Bone marrow (tissue), 2 donors: ENCODE results near the gene RAB5A.
"Not testable (repeated sequence)": the region's sequence is repeated elsewhere in the genome, so short reads cannot be mapped to it uniquely, and the experiment has no call there.

Source experiments
- DNase-seq, 2 donors: peaks; one replicate each; lab custom pipeline; 2025; lab: John Stamatoyannopoulos, UW

The RAB5A gene, protein sequence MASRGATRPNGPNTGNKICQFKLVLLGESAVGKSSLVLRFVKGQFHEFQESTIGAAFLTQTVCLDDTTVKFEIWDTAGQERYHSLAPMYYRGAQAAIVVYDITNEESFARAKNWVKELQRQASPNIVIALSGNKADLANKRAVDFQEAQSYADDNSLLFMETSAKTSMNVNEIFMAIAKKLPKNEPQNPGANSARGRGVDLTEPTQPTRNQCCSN

DNA sequence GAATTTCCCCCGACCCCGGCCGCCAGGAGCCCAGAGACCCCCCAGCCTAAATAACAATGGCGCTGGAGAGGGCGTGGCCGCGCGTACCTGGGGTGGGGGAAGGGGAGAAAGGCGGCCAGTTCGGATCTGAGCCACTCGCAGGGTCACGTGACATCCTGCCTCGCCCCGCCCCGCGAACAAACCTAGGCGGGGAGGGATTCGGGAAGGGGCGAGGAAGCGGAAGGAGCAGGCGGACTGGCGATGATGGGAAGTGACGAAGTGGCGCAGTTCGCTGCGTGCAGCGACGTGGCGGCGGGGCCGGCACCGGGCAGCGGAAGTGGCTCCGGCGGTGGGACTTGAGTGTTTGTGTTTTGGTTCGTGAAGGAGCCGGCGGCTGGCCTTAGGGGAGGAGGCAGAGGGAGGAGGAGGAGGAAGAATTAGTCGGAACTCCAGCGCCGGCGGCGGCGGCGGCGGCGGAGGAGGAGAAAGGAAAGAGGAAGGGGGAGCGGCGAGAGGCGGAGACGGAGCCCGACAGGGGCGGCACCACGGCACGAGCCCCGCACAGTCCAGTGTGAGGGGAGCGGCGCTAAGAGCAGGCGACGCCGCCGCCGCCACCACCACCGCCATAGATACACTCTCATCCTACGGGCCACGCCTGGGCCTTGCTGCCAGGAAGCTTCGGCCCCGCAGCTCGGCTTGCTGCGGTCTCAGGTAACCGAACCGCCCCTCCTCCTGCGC lies at the start of gene RAB5A:
TSS of gene RAB5A (plus strand) at position 266 of the 717 bp plus-strand sequence. CDS start 3,802 bp downstream, outside the sequence.
- peak; percentile 86 to 99 for DNase-seq

DNA sequence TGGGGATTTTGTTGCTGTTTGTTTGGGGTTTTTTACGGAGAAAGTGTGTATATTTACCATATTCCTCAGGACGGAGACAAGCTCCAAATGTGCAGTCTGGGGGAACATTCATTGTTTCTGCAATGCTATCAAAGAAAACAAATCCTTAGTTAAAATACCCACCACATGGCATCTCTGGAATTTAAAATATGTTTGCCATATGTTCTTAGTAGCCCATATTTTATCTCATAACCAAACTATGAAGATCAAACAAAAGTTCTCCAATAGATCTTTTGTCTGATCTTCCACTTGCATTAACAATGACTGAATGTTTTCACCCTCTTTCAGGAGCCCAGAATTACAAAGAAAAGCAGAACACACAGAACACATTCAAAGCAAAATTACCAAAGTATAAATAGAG lies 48.2 kb upstream of the RAB5A start:
- no peak for DNase-seq

DNA sequence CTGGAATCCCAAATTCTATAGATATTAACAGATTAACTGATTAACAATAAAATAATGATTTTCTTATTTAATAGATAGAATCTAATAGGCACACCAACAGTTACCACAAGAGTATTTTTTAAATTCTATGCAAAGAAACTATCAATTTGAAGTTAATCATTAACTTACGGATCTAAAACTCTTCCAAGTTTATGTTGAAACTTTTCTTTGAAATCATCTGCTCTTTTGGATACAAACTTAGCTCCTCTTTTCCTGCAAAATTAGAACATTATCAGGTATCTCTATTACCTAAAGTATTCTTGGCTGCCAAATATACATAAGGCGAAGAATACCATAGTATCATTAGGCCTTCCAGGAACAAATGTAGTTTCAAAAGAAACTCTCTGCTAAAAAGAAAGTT lies 47.6 kb upstream of the RAB5A start:
- no peak for DNase-seq

DNA sequence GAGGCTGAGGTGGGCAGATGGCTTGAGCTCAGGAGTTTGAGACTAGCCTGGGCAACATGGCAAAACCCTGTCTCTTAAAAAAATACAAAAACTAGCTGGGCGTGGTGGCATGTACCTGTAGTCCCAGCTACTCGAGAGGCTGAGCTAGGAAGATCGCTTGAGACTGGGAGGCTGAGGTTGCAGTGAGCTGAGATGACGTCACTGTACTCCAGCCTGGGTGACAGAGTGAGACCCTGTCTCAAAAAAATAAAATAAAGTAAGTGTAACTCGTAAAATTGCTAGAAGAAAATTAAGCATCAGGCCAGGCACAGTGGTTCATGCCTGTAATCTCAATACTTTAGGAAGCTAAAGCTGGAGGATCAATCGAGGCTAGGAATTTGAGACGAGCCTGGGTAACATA lies 47.1 kb upstream of the RAB5A start:
- DNase-seq = not testable (repeated sequence)

DNA sequence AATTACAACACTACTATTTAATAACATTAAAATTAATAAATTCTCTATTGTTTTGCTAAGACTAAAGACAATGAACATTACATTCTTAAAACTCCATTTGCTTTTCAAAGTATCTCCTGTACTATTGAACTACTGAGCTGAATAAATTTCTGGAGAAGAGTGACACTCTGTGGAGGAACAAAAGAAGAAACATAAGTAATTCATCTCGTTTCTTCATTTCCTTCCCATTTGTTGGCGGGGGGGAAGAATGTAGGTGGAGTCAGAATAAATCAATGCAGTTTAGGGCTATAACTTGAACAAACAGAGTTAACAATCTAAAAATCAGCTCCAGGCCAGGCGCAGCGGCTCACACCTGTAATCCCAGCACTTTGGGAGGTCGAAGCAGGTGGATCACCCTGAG lies 45.6 kb upstream of the RAB5A start:
- no peak for DNase-seq

DNA sequence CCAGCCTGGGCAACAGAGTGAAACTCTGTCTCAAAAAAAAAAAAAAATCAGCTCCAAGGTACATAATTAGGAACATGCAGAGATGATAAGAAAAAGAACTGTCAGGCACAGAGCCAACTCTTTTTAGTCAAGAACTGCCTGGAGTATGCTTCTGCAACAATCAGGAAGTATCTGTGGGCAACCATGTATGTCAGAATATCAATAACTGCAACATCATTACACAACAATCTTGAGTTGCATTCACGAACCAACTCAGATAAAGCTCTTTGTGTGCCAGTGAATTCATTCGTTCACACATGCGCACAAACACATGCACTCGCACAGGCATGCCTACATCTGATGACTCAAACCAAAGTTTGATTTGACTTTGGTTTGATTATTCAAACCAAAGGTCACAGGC lies 45.0 kb upstream of the RAB5A start:
- no peak for DNase-seq

DNA sequence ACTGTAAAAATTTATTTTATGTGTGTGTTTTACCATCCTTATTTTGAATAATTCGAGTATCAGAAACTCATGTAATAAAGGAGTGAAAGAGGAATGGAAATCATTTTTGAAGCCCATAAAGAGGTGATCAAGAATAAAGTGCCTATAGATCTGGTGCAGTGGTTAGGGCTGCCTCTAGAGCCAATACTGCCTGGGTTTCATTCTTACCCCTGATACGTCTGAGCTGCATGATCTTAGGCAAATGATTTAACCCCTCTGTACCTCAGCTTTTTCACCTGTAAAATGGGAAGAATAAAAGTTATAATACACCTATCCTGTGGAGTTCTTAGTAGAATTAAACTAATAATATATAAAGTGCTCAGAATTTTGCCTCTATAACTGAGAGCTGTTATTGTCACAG lies 43.2 kb upstream of the RAB5A start:
- DNase-seq = no peak

DNA sequence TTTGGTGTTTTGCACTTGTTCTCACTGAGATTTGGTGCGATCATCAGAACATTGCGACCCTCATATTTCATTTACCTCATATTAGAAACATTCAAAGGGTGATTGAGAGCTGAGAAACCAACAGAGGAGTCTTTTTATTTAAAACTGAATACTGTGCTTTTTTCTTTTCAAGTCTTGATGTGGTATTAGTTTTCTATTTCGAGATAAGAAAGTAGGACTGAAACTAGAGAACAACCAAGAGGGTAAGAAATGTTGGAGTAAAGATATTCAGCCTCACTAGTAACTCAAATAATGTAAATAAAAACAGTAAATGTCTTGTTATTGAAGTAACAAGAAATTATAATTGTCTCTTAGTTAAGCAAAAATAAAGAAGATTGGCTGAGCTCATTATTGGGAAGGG lies 39.4 kb upstream of the RAB5A start:
- DNase-seq = no peak

DNA sequence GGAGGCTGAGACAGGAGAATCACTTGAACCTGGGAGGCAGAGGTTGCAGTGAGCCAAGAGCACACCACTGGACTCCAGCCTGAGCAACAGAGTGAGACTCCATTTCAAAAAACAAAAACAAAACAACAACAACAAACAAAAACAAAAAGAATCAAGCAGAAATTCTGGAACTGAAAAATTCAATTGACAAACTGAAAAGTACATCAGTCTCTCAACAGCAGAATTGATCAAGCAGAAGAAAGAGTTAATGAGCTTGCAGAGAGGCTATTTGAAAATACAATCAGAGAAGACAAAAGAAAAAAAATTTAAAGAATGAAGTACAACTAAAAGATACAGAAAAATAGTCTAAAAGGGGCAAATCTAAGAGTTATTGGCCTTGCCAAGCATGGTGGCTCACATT lies 35.4 kb upstream of the RAB5A start:
- no peak for DNase-seq

DNA sequence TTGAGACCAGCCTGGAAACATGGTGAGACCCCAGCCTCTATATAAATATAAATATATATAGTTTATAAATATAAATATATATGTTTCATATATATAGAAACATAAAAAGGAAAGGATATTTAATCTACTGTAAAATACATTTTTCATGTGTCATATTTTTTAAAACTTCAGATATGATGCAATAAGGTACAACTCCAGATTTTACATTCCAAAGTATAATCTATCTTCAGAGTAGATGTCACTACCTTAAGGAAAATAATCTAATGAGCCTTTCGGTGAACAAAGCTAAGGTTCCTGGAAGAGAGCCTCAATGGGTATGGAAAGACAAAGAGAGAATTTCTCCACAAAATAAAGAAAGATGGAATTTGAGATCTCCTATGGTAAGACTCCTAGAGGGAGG lies 29.7 kb upstream of the RAB5A start:
- no peak for DNase-seq

DNA sequence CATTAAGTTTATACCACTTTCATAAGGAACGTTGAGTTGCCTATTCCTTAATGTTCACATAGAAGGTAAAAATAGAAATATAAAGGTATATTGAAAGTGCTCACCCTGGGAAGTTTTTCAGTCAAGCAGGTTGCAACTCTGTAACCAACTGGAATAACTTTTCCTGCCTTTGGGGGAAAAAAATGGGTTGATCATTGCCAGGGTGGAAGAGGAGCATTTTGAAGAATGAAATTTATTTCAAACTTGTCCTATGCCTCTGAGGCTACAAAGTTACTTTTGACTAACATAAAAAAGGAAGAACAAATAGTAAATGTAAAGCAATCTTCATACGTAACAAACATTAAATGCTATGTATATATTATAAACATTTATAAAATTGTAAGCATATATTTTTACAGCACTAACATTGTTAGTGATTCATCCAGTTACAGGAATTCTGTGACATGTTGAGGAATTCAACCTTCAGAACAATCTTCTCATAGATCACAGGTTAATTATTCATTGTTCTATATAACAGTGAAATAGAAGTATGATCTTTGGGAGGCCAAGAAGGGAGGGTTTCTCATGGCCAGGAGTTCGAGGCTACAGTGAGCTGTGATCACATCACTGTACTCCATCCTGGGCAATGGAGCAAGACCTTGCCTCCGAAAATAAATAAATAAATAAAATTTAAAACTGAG lies 26.4 kb upstream of the RAB5A start:
- DNase-seq = no peak

DNA sequence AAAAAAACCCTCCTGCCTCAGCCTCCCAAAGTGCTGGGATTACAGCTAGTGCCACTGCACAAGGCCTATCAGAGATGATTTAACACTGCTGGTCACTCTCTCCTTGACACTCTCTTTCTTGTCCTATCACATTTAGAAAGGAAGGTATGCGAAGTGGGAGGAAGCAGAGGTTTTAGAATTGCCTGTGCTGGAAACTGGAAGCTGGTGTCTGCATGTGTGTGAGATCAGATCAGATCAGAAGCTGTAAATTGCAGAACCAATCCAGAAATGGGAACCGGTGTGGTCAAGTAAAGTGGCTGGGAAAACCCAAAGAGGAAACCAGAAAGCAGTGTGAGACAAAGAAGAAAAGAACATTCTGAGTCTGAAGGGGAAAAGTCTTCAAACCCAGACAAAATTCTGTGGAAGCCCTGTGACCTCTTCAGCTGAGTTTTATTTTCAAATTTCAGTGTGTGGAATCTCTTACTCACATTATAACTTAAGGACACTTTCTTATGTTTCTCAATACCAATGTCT lies 15.7 kb upstream of the RAB5A start:
- DNase-seq = peak; percentile 15 to 89

DNA sequence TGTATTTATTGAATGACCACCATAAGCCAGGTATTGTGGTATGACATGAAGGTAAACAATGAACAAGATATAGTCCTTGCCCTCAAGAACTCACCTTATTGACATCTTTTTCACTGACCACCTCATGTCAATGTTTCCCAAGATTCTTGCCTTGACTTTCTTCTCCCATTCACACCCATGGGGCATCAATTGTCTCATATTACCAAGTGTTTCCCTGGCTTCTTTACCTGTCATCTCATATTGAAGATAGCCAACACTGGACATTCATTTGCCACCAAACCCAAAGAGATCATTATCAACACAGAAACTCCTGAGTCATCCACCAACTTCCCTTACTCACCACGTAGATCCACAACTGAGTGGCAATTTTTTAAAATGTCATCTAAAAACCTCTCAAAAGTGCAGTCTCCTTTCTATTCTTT lies 15.1 kb upstream of the RAB5A start:
- peak in 1 of 2 donors; percentile 25 for DNase-seq

DNA sequence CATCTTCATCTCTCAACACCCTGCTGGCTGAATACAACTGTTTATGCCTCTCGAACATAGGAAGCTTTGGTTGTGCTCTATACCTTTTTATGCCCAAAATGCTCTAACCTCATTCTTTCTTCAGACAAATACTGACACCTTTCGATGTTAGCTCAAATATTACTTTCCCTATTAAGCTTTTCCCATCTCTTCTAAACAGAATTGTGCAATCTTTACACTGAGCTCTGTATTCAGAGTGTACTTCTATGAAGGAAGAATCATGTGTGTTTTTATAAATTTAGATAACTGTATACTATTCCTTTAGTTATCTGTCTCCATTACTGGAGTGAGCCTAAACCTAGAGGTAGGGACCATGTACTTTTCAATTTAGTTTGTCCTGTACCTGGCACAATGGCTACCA lies 14.5 kb upstream of the RAB5A start:
- no peak for DNase-seq

DNA sequence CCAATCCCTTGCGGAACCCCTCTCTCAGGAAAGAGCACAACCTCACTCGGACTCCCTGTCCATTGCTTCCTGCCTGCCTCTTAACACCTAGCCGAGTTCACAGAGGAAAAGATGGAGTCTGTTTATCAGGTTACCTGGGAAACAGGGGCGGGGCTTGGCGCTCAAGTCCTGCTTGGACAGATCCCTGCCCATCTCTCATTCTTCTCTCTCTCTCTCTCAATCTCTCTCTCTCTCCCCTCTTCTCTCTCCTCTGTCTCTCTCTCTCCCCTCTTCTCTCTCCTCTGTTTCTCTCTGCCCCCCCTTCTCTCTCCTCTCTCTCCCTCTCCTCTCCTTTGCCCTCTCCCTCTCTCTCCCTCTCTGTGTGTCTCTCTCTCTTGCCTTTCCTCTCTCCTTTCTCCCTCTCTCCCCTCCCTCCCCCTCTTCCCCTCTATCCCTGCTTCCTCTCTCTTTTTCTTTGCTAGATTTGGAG lies 12.8 kb upstream of the RAB5A start, which contains the start of gene EFHB:
TSS of gene EFHB (minus strand) at position 120 of the 469 bp plus-strand sequence. CDS start 199 bp downstream, outside the sequence.
- no peak for DNase-seq

DNA sequence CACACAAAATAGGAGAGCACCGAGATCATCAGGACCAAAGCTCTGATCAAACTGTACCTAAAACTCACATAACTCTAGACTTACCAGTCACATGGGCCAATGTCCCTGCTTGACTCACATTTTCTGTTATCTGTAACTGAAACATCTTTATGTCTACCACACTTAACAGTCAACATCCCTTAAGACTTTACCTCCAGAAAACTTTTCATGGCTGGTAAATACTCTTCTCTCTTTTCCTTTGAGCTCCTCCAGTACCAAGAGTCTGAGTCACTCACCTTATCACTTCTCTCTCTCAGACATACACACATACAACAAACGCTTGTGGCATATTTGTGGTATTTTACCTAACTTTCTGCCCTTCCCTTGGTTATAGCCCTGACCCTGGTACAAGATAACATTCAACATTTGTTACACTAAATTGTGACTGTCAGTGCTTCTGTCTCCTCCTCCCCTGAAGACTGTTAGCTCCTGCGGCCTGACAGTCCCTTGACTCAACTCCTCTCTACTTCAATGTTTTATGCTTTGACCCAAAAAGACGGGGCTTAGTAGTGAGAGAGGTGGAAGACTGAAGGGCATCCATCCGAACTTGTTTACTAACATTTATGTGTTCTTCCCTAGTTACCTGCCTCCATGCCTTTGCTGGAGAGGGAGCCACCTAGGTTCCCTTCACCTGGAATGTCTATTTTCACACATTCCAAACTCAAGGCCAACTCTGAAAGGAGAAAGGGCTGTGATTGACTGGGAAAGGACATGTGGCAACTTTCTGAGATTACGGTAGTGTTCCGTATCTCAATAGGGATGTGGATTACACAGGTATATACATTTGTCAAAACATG lies 9.2 kb upstream of the RAB5A start:
- DNase-seq = no peak

DNA sequence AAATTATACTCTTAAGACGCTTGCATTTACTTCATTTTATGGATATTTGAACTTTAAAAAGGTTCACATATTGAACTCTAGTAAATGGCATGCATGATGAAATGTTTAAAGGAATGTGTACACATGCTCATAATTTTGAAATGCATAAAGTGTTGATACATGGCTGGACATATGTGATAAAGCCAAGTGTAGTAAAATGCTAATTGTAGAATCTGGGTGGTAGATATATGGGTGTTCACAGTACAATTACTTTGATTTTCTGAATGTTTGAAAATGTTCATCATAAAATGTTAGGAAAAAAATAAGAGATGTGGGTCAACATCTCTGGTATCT lies 8.6 kb upstream of the RAB5A start:
- DNase-seq = no peak

DNA sequence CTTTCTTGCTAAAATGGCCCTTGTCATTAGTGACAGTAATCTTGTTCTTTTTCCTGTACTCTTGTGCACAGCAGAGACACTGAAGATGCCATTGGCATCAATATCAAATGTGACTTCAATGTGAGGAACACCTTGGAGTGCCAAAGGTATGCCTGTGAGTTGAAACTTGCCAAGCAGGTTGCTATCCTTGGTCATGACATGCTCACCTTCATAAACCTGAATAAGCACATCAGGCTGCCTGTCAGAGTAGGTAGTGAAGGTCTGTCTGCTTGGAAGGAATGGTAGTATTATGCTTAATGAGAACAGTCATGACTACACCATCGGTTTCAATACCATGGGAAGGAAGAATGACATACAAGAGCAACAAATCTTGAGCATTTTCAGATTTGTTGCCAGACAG lies 6.3 kb upstream of the RAB5A start:
- DNase-seq = no peak

DNA sequence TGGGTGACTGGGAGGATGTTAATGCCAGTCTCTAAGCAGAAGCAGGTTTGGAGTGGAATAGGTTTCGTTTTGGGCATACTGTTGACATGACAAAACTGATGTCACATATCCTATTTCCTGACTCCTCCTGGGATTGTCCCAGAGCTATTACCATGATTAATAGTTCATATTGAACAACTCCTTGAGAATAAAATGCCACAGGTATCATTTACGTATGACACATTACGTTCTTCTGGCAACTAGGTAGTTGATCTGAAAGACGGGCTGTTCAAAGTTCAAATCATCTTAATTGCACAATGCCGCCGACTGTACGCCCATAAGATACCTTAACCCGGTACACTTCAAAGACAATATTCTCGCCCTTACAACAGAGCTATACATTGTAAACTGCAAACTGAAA lies 1.4 kb upstream of the RAB5A start:
- DNase-seq = no peak

DNA sequence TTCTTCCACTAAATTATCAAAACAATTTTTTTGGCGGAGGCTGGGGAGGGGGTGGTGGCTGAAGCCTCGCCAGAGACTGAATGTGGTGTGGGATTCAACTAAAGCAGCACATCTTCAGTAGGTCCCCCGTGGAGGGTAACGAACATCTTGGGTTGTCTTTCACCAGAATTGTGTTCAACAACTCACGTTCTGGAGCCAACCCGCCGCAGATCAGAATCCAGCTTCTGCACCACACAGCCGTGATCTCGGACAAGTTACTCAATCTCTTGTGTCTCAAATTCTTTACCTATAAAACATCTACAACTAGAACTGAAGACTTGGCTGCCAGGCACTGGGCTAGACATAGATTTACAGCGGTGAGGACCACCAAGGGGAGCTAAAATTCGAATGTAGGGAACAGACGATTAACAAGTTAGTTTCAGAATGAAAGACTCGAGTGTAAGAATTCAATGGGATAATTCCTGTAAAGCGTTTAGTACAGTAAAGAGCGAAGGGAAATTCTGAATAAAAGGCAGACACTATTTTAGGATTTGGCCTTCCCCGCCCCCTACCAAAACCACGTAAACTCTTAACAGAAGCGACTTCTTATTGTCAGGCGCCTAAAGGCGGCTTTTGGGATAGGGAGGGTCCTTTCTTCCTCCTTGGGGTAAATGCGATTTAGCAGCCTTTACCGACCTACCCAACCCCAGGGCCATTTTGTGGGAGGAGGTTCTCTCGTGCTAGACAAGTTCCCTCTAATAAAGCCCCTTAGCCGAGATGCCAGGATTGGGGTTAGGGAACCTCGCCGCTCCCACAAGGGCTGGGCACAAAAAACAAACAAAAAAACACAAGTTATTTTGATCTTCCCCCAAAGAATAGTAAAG lies 697 bp upstream of the RAB5A start:
- DNase-seq = no peak
